ENCODE data around the gene CD302.
"Not testable (repeated sequence)": the region's sequence is repeated elsewhere in the genome, so short reads cannot be mapped to it uniquely, and the experiment has no call there.

The CD302 gene

DNA sequence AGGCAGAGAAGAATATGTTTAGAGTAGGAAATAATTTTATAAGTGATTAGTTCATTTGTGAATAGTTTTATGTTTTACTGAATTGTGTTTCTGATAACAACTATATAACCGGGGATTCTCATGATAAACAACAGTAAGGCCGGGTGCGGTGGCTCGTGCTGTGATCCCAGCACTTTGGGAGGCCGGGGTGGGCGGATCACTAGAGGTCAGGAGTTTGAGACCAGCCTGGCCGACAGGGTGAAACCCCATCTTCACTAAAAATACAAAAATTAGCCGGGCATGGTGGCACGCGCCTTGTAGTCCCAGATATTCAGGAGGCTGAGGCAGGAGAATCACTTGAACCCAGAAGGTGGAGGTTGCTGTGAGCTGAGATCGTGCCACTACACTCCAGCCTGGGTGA is 52.8 kb downstream of the CD302 start:
- not testable (repeated sequence) for DNase-seq

DNA sequence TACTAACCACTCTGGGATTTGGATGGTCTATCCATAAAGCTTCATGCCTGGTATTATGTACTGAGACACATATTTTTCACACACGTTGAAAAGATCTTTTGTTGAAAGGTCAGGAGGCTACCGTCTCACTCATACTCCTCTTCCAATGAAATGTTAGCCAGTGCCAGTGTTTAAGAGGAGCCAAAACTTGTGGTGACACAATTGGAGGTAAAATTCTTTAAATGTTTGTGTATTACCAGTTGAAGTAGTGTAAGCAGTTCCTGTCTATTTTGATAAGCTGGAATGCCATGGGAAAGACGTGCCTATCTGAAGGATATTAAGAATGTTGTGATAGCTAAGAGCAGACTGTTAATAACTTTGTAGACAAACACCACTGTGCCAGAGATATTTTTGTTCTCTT is 53.6 kb downstream of the CD302 start:
- DNase-seq = no peak

- DNase-seq = no peak
Observed at GRCh38 chr2:159742846-159743245, 55.2 kb downstream of the CD302 start.

GRCh38 chr2:159738509-159739390 is 59.3 kb downstream of the CD302 start:
- no peak for DNase-seq

- DNase-seq = no peak
Observed at GRCh38 chr2:159737917-159738296, 60.1 kb downstream of the CD302 start.

- DNase-seq = no peak
Observed at GRCh38 chr2:159737292-159737916, 60.6 kb downstream of the CD302 start.

- no peak for DNase-seq
Observed at GRCh38 chr2:159736048-159736447, 62.0 kb downstream of the CD302 start.

DNA sequence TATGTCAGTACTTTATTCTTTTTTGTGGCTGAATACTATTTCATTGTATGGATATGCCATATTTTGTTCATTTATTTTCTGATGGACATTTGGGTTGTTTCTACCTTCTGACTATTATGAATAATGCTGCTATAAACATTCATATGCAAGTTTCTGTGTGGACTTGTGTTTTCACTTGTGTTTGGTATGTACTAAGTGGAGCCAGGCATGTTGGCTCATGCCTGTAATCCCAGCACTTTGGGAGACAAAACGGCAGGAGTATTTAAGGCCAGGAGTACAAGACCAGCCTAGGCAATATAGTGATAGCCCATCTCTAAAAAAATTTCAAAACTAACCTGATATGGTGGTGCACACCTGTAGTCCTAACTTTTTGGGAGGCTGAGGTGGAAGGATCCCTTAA is 62.4 kb downstream of the CD302 start:
- no peak for DNase-seq

DNA sequence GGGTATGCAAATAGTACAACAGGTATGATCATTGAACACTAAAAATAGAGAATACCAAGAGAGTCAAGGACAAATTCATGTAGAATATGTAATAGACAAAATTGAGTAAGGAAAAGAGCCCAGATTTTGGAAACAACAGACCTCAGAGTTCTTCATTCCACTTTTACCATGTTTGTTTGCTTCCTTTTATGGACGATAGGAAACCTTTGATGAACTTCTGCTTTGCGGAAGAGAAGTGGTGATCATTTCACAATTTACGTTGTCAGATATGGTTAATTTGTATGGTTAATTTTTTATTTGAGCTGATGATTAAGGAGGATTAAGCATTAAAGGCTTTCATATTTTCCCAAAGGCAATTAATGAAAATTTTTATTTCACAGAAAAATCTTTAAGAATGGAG is 69.4 kb downstream of the CD302 start:
- DNase-seq = no peak

- no peak for DNase-seq
Observed at GRCh38 chr2:159725713-159726112, 72.3 kb downstream of the CD302 start.

DNA sequence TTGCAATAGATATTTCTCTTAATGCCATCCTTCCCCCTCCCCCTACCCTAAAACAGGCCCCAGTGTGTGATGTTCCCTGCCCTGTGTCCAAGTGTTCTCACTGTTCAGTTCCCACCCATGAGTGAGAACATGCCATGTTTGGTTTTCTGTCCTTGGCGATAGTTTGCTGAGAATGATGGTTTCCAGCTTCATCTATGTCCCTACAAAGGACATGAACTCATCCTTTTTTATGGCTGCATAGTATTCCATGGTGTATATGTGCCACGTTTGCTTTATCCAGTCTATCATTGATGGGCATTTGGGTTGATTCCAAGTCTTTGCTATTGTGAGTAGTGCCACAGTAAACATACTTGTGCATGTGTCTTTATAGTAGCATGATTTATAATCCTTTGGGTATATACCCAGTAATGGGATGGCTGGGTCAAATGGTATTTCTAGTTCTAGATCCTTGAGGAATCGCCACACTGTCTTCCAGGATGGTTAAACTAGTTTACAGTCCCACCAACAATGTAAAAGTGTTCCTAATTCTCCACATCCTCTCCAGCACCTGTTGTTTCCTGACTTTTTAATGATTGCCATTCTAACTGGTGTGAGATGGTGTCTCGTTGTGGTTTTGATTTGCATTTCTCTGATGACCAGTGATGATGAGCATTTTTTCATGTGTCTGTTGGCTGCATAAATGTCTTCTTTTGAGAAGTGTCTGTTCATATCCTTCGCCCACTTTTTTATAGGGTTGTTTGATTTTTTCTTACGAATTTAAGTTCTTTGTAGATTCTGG is 73.0 kb downstream of the CD302 start:
- not testable (repeated sequence) for DNase-seq

GRCh38 chr2:159722580-159722979 is 75.4 kb downstream of the CD302 start:
- no peak for DNase-seq

- no peak for DNase-seq
Observed at GRCh38 chr2:159720676-159721075, 77.3 kb downstream of the CD302 start.
